Suprapubic skin (tissue), 3 donors: ENCODE results near the gene KATNB1.

Experiments
- POLR2A ChIP-seq, 2 donors: fragments of 450-650 bp; IDR thresholded peaks; one replicate each; pipeline ENCODE4 v1.6.1; 2017; ENCODE audit warnings: antibody characterized with exemption in 2 of 2, mild to moderate bottlenecking in 2 of 2, moderate library complexity in 2 of 2
- TF ChIP-seq, protein P1 (sequence below), 2 donors: fragments of 200-600 bp in 1 of 2; fragments of 450-650 bp in 1 of 2; sonication (generic) in 1 of 2; IDR thresholded peaks; one replicate each; pipeline ENCODE4 v1.5.1; 2016 to 2019; ENCODE audit warnings: antibody characterized with exemption in 2 of 2, mild to moderate bottlenecking in 1 of 2, moderate library complexity in 1 of 2

DNA sequence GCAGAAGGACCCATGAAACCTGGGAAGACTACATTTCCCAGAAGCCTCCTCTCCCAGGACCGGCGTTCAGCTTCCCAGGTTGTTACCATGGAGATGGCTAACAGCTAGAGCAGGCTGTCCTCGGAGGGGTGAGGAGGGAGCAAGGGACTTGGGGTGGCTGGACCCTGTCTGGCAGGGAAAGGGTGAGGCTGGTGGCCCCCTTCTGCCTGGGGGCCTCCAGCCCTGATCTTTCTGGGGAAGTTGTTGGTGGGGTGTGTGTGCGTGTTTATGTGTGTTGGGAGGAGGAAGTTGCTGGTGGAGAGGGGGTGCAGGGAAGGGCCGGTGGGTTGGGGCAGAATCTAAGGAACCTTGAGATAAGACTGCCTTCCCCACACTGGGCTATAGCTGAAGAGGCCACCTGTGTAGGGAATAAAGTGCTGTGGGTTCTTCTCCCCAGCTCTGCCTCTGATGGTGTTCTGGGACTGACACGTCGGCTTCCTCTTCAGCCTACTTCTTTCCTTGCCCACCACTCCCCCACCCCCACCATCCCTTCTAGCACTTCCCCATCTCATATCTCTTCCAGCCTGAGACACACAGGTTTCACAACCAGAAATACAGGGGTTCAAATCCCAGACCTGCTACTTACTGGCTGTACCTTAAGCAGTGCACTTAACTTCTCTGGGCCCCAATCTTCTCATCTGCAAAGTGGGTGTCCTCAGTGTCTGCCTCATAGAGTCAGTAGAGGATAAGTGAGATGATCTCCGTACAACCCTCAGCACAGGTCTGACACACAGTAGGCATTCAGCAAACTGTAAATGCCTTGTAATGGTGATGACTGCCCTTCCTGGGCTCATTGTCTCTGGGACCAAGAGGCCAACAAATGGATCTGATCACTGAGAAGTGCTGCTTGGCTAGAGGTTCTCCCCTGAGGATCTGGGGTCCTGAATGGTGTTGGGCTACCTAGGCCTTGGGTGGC, 40.6 kb upstream of the KATNB1 start, which contains the start of gene DRC7:
- no peak for TF ChIP-seq POLR2A (IDR thresholded peaks at IDR 0.05)
- TF ChIP-seq, protein P1, sequence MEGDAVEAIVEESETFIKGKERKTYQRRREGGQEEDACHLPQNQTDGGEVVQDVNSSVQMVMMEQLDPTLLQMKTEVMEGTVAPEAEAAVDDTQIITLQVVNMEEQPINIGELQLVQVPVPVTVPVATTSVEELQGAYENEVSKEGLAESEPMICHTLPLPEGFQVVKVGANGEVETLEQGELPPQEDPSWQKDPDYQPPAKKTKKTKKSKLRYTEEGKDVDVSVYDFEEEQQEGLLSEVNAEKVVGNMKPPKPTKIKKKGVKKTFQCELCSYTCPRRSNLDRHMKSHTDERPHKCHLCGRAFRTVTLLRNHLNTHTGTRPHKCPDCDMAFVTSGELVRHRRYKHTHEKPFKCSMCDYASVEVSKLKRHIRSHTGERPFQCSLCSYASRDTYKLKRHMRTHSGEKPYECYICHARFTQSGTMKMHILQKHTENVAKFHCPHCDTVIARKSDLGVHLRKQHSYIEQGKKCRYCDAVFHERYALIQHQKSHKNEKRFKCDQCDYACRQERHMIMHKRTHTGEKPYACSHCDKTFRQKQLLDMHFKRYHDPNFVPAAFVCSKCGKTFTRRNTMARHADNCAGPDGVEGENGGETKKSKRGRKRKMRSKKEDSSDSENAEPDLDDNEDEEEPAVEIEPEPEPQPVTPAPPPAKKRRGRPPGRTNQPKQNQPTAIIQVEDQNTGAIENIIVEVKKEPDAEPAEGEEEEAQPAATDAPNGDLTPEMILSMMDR (IDR thresholded peaks at IDR 0.05), result no peak
